ENCODE measurements around the gene PDXP.

GRCh38 chr22:37701141-37701786 is 42.7 kb downstream of the PDXP start:
- TF ChIP-seq CTCF (IDR thresholded peaks at IDR 0.05) (no peak), POLR2AphosphoS5 (IDR thresholded peaks at IDR 0.05) (no peak), EP300 (IDR thresholded peaks at IDR 0.05) (no peak)

Data from sigmoid colon (tissue), 4 donors.